Transverse colon (tissue), 4 donors: Measurements from ENCODE around the gene POTEG. TPM values are rescaled to one million over a fixed set of nuclear protein-coding genes. Genes with fewer than 3 reads are reported as not detected.
"Not testable (repeated sequence)": the region's sequence is repeated elsewhere in the genome, so short reads cannot be mapped to it uniquely, and the experiment has no call there.

Experiments used
- DNase-seq: peaks from one replicate; pipeline ENCODE4 v3.0.0-alpha.2; 2019
- H3K27ac ChIP-seq, 4 donors: fragments of 200-600 bp; sonication (generic); 2 replicates each; pipeline ENCODE4 v1.5.1; 2016 to 2018; ENCODE audit warnings: inconsistent platforms in 4 of 4
- H3K27me3 ChIP-seq: fragments of 200-600 bp; sonication (generic); 2 replicates; pipeline ENCODE4 v1.5.1; 2017; ENCODE audit warnings: inconsistent platforms
- H3K36me3 ChIP-seq, 4 donors: fragments of 200-600 bp; sonication (generic); 2 replicates each; pipeline ENCODE4 v1.5.1; 2017 to 2019; ENCODE audit warnings: inconsistent platforms in 4 of 4
- H3K4me1 ChIP-seq, 4 donors: fragments of 200-600 bp; sonication (generic); 2 replicates each; pipeline ENCODE4 v1.5.1; 2017 to 2020; ENCODE audit warnings: inconsistent platforms in 4 of 4
- H3K4me3 ChIP-seq, 4 donors: fragments of 200-600 bp; sonication (generic); 1 replicate in 1 of 4; 2 replicates in 3 of 4; pipeline versions ENCODE4 v1.5.1 to v1.6.1; 2017 to 2019; ENCODE audit warnings: inconsistent platforms in 4 of 4
- H3K9me3 ChIP-seq, 2 donors: fragments of 200-600 bp; sonication (generic); 2 replicates each; pipeline ENCODE4 v1.5.1; 2017 to 2019; ENCODE audit warnings: inconsistent platforms in 2 of 2
- WGBS, 2 donors: methylation state at CpG; one replicate each; pipeline ENCODE4 v1.1.5; 2018; ENCODE audit warnings: low coverage in 1 of 2; 5-methylcytosine and 5-hydroxymethylcytosine counted together
- in situ Hi-C, 4 donors: fragments of 200-750 bp; cut with MboI; loops; one replicate each; pipeline versions ENCODE4 v1.15.0 to v1.15.1; 2017; ENCODE audit warnings: low sequenced_read_pairs in 3 of 4, low pct_ligation_motif_present in 1 of 4, low pct_unique_long_range_greater_than_20kb in 1 of 4
- intact Hi-C: fragments of 100-400 bp; cut with DNase I; formaldehyde crosslinking; loops from one replicate; pipeline ENCODE4 v1.15.1; 2023; ENCODE audit warnings: low total_unique reads
- total RNA-seq, 4 donors: library from RNA; depleted of rRNA; stranded (reverse); fragments of >200 nt; gene quantifications; one replicate each; pipeline ENCODE4 v1.1.0, GENCODE V29; 2016

The POTEG gene
- total RNA-seq, 4 donors from 2014 or later: not detected

- in situ Hi-C loops: not testable (repeated sequence)
These were observed 376 bp downstream of the POTEG start for GRCh38 chr14:19433765-19434164.

GRCh38 chr14:19408519-19408918 lies 25.6 kb downstream of the POTEG start:
- H3K4me1 ChIP-seq, in situ Hi-C loops, H3K27ac ChIP-seq, H3K36me3 ChIP-seq, H3K4me3 ChIP-seq, intact Hi-C loops, H3K9me3 ChIP-seq, H3K27me3 ChIP-seq, DNase-seq: not testable (repeated sequence)
- WGBS, 2 donors: 67 to 75% methylated on average over 5 to 11 of the region's 13 CpGs

More at GRCh38 chr14:19433765-19434164, 376 bp downstream of the POTEG start:
- H3K27ac ChIP-seq, DNase-seq, H3K4me1 ChIP-seq, H3K9me3 ChIP-seq, H3K27me3 ChIP-seq, H3K36me3 ChIP-seq, intact Hi-C loops, H3K4me3 ChIP-seq: not testable (repeated sequence)
- 80% methylated on average over 4 of the region's 16 CpGs; no CpG with 5 or more reads in 1 of the 2 donors for WGBS, 2 donors

GRCh38 chr14:19402097-19402496 lies 32.0 kb downstream of the POTEG start:
- in situ Hi-C loops, intact Hi-C loops, DNase-seq, H3K27ac ChIP-seq, H3K36me3 ChIP-seq, H3K9me3 ChIP-seq, H3K4me1 ChIP-seq, H3K4me3 ChIP-seq, H3K27me3 ChIP-seq: not testable (repeated sequence)
- WGBS, 2 donors: 94% methylated on average over 8 of the region's 18 CpGs; no CpG with 5 or more reads in 1 of the 2 donors

GRCh38 chr14:19394727-19395126 lies 39.4 kb downstream of the POTEG start:
- intact Hi-C loops, DNase-seq: not testable (repeated sequence)
- WGBS, 2 donors: 81% methylated on average over 5 of the region's 12 CpGs; no CpG with 5 or more reads in 1 of the 2 donors

GRCh38 chr14:19390230-19390629 lies 43.9 kb downstream of the POTEG start:
- intact Hi-C loops, H3K27me3 ChIP-seq, H3K4me1 ChIP-seq, DNase-seq, in situ Hi-C loops, H3K36me3 ChIP-seq, H3K9me3 ChIP-seq, H3K4me3 ChIP-seq, H3K27ac ChIP-seq: not testable (repeated sequence)
- 94% methylated on average over 7 of the region's 10 CpGs; no CpG with 5 or more reads in 1 of the 2 donors for WGBS, 2 donors

More at GRCh38 chr14:19394727-19395126, 39.4 kb downstream of the POTEG start:
- in situ Hi-C loops, H3K36me3 ChIP-seq, H3K27ac ChIP-seq, H3K4me1 ChIP-seq, H3K4me3 ChIP-seq, H3K27me3 ChIP-seq, H3K9me3 ChIP-seq: not testable (repeated sequence)

GRCh38 chr14:19388741-19389140 lies 45.4 kb downstream of the POTEG start:
- H3K36me3 ChIP-seq, intact Hi-C loops, H3K9me3 ChIP-seq, H3K27me3 ChIP-seq, H3K27ac ChIP-seq, H3K4me1 ChIP-seq, in situ Hi-C loops, DNase-seq, H3K4me3 ChIP-seq: not testable (repeated sequence)
- 83% methylated on average over 2 of the region's 4 CpGs; no CpG with 5 or more reads in 1 of the 2 donors for WGBS, 2 donors

GRCh38 chr14:19386996-19387395 lies 47.1 kb downstream of the POTEG start:
- H3K4me3 ChIP-seq, intact Hi-C loops, H3K4me1 ChIP-seq, H3K36me3 ChIP-seq, DNase-seq, H3K27me3 ChIP-seq, H3K27ac ChIP-seq, H3K9me3 ChIP-seq, in situ Hi-C loops: not testable (repeated sequence)
- 44% methylated on average over 5 of the region's 9 CpGs; no CpG with 5 or more reads in 1 of the 2 donors for WGBS, 2 donors

- H3K27me3 ChIP-seq, H3K4me3 ChIP-seq, H3K36me3 ChIP-seq, DNase-seq, in situ Hi-C loops, H3K27ac ChIP-seq, H3K4me1 ChIP-seq, H3K9me3 ChIP-seq, intact Hi-C loops: not testable (repeated sequence)
- no CpG with 5 or more reads among the region's 7 CpGs for WGBS, 2 donors
These were observed 47.8 kb downstream of the POTEG start for GRCh38 chr14:19386309-19386708.

GRCh38 chr14:19384088-19384781 lies 49.9 kb downstream of the POTEG start:
- intact Hi-C loops, H3K27ac ChIP-seq, H3K27me3 ChIP-seq, H3K4me3 ChIP-seq, H3K36me3 ChIP-seq, H3K9me3 ChIP-seq, in situ Hi-C loops, H3K4me1 ChIP-seq, DNase-seq: not testable (repeated sequence)
- 67% methylated on average over 2 of the region's 6 CpGs; no CpG with 5 or more reads in 1 of the 2 donors for WGBS, 2 donors

GRCh38 chr14:19383008-19383584 lies 51.0 kb downstream of the POTEG start:
- no CpG with 5 or more reads among the region's 6 CpGs for WGBS, 2 donors
- H3K27ac ChIP-seq, H3K4me3 ChIP-seq, H3K9me3 ChIP-seq, in situ Hi-C loops, DNase-seq, H3K27me3 ChIP-seq, H3K4me1 ChIP-seq, H3K36me3 ChIP-seq, intact Hi-C loops: not testable (repeated sequence)

GRCh38 chr14:19380137-19380536 lies 54.0 kb downstream of the POTEG start:
- H3K4me1 ChIP-seq, H3K27ac ChIP-seq, H3K36me3 ChIP-seq, H3K27me3 ChIP-seq, DNase-seq, H3K4me3 ChIP-seq, intact Hi-C loops, in situ Hi-C loops, H3K9me3 ChIP-seq: not testable (repeated sequence)
- WGBS, 2 donors: 29 to 50% methylated on average over 1 of the region's 1 CpG
